GM19452 (cell line): ENCODE results near the gene CAND2.

Experiments used
- ATAC-seq: cut with Tn5 transposase; IDR thresholded peaks from one replicate; pipeline ENCODE4 v1.9.1; 2021; ENCODE audit not compliant: unreplicated experiment

Gene CAND2

DNA sequence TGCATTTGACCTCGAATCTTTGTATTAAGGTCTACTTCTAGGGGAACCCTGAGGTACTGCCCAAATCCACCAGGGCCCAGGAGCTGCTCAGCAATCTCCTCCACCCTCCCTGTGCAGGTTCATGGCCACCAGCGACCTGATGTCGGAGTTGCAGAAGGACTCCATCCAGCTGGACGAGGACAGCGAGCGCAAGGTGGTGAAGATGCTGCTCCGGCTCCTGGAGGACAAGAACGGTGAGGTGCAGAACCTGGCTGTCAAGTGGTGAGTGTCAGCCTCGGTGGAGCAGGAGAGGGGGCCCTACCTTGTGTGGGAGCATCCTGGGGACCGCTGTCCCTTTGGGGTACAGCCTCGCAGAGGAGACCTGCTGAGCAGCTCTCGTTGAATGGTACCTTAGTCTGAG lies 6.9 kb downstream of the CAND2 start:
- ATAC-seq: no peak

DNA sequence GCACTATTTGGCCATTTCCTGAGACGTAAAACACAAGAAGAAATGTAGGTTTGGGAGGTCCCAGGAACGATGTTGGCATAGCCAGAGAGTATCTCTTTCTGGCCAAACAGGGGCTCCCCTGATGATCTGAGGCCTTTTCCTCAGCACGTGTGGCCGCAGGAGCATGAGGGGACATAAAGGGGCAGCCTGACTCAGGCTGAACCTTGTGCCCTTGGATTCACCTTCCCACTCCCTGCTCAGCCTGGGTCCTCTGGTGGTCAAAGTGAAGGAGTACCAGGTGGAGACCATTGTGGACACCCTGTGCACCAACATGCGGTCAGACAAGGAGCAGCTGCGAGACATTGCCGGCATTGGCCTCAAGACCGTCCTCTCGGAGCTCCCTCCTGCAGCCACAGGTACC lies 10.6 kb downstream of the CAND2 start:
- ATAC-seq: no peak

DNA sequence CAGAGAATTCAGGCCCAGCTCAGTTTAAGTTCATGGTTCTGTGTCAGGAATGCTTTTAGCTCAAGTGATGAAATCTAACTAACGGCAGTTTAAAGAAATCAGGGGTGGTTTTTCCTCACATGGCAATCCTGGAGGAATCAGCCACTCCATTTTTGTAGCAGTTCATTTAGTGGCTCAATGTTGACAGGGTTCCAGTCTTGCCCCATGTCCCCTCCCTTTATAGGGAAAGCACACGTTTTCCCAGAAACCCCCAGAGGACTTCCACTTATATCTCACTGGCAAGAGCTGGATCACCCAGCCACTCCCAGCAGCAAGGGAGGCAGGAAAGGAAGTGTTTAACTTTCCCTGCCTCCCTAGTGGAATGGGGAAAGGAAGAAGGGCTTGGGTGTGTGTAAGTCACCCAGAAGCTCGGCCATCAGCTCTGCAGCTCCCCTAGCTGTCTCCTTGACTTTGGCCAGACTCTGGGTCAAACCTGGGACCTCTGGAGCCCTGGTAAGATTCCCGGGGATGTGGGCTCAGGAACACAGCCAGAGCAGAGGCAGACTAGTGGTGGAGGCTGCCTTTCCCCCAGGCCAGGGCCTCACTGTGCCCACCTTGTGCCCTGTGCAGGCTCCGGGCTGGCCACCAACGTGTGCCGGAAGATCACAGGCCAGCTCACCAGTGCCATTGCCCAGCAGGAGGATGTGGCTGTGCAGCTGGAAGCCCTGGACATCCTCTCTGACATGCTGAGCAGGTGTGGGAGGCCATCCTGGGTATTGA lies 11.3 kb downstream of the CAND2 start:
- ATAC-seq: no peak

DNA sequence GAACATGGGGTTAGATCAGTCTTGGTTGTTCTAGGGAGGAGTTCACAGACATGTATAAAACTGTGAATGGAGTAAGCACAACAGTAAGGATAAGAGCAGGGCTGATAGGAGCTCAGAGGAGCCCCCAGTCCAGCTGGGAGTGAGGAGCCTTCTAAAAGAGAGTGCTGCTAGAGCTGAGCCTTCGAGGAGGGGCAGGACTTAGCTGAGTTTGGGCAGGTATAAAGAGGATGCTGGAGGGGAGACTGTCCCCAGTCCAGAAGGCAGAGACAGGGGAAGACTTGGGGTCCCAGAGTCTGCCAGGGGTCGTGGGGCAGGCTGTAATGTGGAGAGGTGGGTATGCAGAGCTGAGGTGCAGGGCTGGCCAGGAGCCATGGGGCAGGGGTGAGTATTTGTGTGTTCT lies 12.1 kb downstream of the CAND2 start:
- ATAC-seq: no peak

DNA sequence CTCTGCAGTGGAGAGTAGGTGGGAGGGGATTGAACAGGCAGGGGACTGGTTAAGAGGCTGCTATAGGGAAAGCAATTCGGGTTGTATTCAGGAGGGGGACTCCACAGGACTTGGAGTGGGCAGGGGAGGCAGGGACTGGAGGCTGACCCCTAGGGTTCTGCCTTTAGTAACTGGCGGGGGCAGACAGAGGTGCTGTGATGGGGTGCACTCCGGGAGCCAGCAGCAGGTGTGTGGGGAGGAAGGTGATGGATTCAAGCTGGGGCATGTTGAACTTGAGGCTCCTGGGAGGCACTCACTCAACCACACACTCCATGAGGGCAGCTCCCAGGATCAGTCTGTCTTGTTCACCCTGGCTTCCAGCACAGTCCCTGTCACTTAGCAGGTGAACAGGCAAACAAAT lies 12.5 kb downstream of the CAND2 start:
- no peak for ATAC-seq

DNA sequence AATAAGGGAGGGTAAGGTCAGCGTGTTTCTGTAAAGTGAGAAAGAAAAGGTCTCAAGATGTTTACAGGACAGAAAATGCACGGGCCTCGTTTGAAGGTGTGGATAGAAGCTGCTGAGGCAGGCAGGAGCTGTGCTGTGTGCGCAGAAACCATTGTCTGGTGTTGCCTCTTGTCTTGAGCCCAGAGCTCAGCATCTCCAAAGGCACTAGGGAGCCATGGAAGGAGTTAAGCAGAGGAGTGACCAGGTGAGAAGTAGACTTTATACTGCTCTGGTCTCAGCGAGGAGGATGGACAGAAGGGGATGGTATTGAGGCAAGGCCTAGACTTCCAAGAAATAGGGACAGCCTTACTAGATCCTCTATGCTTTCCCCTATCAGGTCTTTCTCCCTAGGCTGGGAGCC lies 13.0 kb downstream of the CAND2 start:
- no peak for ATAC-seq

DNA sequence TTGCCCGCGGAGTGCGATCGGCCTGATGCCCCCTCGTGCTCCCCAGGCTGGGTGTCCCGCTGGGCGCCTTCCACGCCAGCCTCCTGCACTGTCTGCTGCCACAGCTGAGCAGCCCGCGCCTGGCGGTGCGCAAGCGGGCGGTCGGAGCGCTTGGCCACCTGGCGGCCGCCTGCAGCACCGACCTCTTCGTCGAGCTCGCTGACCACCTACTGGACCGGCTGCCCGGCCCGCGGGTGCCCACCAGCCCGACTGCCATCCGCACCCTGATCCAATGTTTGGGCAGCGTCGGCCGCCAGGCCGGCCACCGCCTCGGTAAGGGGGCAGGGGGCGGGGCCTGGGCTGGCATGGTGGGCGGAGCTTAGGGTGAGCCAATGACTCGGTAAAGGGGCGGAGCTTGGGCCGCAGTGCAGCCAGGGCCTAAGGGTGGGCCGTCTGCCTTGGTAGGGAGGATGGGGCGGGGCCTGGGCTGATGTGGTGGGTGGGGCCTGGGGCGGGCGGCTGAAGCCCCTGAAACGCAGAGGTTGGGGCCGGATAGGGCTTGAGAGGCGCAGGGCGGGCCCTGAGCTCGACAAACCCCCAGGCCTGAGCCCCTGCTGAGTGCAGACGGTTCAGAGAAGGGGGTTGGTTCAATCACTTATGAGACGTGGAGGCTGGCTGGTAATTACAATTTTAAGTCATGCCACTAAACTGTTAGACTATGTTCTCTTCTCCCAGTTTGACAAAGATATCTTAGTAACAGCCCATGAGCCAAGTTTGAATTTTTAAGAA lies 13.7 kb downstream of the CAND2 start:
- peak; percentile 99 for ATAC-seq

DNA sequence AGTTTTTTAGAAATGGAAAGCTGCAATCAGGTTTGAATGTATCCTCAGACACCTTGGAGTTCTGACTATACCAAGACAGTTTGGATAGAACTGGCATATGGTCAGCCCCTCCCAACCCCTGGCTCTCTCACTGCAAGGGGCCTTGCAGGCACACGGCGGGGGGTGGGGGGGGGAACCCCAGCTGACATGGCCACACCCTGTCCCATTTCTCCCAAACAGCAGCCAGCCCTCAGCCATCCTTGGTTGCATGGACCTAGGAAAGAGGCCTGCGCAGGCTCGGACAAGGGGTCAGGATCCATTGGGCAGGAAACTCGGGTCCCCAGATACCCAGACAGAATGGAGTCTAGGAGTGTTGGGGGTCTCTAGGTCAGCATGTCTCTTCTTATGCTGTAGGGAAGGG lies 14.5 kb downstream of the CAND2 start:
- ATAC-seq: no peak

DNA sequence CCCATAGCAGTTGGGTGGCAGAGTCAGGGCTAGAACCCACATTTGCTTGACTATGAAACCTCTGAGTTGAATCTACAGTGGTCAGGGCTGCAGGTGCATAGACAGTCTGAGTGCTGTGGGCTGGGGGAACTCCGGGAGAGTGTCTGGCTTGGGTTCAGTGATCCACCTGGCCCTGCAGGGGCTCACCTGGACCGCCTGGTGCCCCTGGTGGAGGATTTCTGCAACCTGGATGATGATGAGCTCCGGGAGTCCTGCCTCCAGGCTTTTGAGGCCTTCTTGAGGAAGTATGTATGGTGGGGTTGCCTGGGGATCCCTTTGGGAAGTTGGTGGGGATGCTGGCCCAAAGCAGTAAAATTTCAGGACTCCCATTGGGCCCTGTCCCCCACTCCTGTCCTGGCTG lies 16.3 kb downstream of the CAND2 start:
- no peak for ATAC-seq

DNA sequence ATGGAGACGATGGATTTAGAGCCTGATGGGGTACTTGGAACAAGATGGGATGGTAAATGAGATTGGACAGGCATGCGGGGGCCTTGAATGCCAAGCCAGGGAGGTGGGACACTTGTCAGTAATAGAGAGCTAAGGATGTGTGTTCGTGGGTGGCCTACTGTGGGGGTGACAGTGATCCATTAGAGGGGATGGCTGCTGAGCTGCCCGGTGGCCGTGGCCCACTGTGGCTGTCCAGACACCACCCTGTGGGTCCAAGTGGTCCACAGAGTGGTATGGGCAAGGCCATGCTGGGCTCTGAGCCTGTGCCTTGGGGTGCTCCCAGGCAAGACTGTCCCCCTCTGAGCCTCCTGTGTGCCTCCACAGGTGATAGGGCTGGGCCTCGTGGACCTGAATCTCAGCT lies 17.5 kb downstream of the CAND2 start:
- no peak for ATAC-seq

DNA sequence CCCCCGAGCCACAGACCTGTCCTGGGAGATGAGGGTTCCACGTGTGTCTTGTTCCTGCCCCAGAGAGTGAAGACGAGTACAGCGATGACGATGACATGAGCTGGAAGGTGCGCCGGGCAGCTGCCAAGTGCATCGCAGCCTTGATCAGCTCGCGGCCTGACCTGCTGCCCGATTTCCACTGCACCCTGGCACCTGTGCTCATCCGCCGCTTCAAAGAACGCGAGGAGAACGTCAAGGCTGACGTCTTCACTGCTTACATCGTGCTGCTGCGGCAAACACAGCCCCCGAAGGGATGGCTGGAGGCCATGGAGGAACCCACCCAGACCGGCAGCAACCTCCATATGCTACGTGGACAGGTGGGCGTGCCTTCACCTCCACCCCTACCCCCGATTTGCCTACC lies 18.6 kb downstream of the CAND2 start:
- no peak for ATAC-seq

DNA sequence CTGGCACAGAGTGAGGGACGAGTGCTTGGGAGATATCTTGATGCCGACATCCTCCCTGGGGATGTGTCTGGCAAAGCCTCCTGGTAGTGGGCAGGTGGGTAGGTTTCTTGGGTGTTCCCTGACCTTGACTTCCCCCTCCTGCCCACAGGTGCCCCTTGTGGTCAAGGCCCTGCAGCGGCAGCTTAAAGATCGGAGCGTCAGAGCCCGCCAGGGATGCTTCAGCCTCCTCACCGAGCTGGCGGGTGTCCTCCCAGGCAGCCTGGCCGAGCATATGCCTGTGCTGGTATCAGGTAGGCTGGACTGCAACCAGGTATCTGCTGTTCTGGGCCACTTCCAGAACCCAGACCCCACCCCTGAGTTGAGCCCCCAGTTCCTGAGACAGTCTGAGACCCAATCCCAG lies 19.2 kb downstream of the CAND2 start:
- no peak for ATAC-seq

DNA sequence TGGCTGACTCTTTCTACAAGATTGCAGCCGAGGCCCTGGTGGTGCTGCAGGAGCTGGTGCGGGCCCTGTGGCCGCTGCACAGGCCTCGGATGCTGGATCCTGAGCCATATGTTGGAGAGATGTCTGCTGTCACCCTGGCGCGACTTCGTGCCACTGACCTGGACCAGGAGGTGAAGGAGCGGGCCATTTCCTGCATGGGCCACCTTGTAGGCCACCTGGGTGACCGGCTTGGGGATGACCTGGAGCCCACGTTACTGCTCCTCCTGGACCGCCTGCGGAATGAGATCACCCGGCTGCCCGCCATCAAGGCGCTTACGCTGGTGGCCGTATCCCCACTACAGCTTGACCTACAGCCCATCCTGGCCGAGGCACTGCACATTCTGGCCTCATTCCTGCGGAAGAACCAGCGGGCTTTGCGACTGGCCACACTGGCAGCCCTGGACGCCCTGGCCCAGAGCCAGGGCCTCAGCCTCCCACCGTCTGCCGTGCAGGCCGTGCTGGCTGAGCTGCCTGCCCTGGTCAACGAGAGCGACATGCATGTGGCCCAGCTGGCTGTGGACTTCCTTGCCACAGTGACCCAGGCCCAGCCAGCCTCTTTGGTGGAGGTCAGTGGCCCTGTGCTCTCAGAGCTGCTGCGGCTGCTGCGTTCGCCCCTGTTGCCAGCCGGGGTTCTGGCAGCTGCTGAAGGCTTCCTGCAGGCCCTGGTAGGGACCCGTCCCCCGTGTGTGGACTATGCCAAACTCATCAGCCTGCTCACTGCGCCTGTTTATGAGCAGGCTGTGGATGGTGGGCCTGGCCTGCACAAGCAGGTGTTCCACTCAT lies 20.3 kb downstream of the CAND2 start:
- no peak for ATAC-seq

DNA sequence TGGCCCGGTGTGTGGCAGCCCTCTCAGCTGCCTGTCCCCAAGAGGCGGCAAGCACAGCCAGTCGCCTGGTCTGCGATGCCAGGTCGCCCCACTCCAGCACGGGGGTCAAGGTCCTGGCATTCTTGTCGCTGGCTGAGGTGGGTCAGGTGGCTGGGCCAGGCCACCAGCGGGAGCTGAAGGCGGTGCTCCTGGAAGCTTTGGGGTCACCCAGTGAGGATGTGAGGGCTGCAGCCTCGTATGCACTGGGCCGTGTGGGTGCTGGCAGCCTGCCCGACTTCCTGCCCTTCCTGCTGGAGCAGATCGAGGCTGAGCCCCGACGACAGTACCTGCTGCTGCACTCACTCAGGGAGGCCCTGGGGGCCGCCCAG lies 20.8 kb downstream of the CAND2 start:
- no peak for ATAC-seq

DNA sequence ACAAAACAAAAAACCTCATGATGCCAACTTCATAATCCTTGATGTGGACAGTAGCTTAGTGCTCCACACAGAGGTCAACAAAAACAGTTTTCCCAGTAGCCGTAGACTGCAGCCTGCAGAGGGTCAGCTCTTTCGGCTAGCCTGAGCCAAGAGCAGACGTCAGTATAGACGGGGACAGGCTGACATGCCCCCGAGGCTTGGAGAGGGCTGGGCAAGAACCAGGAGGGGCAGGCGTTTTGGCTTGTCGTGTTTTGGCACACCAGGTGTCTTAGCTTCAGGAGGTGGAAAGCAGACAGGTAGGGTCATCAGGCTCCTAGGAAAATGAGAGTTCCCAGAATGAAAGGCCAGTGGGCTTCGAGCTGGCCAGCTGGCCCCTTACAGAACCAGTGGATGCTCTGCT lies 21.8 kb downstream of the CAND2 start:
- ATAC-seq: no peak

DNA sequence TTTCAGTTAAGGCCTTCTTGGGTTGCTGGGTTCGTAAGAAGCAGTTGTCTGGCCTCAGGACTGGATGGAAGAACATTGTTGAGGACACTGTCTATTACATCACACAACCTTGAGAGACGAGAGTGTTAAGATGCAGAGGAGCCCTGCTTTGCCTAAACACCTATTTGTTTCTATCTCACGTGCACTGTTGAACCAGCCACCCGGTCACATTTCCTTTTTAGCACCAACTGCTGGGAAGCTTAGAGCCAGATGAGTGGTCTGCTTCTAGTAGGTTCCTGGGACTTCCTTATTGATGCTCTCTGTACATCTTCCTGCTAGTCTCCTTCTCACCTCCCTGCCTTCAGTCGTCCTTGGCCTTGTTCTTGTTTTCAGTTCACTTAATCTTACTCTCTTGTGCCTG lies 22.3 kb downstream of the CAND2 start:
- no peak for ATAC-seq

DNA sequence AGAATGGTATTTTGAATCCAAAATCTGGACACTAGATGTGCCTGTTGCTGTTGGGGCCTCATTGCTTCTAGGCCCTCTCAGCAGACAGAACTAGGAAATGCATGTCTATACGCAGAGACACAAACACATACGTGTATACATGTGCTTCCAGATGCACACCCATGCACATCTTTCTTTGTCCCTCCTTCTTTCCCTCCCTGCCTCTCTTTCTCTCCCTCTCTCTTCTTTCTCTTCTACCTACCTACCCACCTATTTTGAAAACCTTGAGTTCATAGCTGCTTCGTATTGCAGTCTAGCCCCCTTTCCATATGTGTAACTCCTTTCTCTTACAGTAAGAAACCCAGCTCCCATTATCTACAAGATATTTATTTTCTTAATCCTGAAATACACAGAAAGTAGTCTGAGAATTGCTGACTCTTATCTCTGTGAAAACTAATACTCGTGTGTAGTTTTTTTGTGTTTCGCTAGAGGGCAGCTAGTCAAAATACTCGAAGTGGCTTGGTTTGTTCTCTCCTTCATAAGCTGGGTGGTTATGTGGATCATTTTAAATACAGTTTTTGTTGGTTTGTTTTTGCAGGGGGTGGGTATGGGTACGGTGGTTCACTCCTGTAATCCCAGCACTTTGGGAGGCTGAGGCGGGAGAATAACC lies 26.4 kb downstream of the CAND2 start:
- ATAC-seq: no peak

DNA sequence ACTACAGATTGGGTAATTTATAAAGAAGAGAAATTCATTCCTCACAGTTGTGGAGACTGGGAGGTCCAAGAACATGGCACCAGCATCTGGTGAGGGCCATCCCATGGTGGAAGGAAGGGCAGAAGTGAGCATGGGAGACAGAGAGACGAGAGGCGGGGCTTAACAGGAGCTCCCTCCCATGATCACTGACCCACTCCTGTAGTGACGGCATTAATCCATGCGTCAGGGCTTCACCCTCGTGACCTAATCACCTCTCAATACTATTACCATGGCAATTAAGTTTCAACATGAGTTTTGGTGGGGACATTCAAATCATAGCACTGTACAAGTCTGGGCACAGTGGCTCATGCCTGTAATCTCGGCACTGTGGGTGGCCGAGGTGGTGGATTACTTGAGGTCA lies 27.8 kb downstream of the CAND2 start:
- ATAC-seq: no peak

DNA sequence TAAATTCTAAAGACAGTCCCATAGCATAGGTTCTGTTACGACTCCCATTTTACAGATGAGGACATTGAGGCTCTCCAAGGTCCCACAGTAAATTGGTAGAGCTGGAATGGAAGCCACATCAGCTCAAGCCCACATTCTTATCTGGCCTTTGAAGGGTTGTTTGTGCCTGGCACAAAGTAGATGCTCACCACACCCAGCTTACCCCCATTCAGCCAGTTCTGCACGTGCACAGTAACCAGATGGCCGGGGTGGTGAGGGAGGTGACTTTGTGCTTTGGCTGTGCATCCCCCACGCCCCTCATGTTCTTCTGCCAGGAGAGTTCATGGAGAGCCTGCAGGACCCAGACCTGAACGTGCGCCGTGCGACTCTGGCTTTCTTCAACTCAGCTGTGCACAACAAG lies 28.7 kb downstream of the CAND2 start:
- no peak for ATAC-seq

DNA sequence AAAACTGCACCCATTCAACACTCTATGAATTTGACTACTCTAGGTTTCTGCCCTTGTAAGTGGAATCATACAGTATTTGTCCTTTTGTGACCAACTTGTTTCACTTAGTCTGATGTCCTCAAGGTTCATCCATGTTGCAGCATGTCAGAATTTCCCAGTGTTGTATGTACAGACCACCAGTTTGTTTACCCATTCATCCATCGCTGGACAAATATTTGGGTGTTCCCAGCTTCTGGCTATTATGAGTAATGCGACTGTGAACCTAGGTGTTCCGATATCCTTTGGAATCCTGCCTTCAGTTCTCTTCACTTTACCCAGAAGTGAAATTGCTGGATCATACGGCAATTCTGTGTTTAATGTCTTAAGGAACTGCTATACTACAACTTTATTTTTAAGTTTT lies 32.3 kb downstream of the CAND2 start:
- ATAC-seq: no peak

DNA sequence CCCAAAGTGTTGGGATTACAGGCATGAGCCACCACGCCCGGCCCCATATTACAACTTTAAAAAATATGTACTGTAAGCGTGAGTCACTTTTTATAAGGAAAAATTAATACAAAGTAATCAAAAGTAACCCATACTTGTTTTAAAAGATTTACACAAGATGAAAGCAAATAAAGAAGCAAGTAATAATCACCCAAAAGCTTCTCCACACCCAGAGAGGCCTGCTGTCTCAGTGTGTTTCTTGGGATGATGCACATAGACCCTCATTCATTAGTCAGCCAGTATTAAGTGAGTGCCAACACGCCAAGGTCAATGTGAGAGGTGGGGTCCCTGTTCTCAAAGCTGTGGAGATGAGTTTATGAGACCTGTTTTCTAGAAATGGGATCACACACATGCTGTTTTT lies 32.9 kb downstream of the CAND2 start:
- no peak for ATAC-seq
